Effector CD4-positive, alpha-beta T cell (primary cell): ENCODE measurements around the gene MFRP.

Source experiments
- DNase-seq: peaks from one replicate; pipeline ENCODE4 v3.0.0-alpha.2; 2020

The MFRP gene

DNA sequence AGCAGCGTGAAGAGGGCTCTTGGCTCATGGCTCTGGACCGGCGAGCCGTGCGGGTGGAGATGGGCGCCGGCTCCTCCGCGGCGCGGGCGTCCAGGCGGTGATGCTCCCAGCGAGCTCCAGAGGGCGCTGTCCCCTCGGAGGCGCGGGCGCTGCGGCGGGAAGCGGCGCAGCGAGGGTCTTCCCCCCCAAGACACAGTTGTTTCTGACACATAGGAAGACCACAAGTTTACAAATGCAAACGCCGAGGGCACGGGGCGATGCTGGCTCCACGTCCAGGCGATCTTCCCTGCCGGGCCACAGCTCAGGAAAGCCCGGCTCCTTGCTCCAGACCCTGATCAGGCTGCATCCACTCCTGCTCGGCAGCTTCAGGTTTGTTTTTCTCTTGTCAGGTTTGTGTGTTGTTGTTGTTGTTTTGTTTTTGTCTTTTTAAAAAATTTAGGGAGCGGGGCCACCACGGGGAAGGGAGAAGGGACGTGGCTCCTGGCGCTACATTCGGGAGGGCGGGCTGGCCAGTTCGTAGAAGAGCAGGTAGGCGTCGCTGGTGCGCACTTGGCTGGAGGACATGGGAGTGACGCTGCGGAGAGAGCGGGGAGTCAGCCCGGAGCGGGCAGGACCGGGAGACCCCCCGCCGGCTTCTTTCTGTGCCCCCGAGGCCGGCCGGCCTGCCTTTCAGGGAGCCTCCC lies 10.0 kb upstream of the MFRP start:
- DNase-seq: peak; percentile 61

DNA sequence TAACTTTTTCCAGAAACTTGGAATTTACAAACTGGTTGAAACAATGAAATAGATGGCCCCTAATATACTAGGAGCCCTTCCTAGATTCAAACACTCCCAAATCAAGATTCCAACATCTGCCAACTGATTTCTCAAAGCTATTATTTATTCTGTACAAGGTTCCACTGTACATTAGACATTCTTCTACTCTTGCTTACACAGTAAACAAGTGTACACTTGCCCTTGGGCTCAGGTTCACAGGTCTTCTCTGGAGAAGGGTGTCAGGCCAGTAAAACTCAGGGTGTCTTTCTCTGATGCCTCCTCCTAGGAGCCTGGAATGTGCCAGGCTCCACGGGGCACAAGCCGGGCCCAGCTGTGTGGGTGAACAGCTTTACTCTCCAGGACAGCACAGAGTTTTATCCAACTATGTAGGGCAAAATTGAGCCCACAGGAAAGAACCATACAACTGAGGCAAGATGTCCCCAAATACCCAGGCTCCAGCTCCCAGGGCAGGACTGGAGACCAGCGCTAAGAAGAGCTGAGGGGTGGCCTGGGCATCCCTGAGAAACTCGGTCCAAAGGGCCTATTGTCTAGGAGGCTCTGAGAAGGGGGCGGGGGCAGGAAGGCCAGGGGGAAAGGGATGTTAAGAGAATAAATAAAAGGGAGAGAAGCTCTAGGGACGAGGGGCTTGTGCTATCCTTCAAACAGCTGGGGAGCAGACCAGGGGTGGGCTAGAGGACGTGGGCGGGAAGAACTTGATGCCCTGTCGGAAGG lies 8.8 kb upstream of the MFRP start:
- DNase-seq: no peak

DNA sequence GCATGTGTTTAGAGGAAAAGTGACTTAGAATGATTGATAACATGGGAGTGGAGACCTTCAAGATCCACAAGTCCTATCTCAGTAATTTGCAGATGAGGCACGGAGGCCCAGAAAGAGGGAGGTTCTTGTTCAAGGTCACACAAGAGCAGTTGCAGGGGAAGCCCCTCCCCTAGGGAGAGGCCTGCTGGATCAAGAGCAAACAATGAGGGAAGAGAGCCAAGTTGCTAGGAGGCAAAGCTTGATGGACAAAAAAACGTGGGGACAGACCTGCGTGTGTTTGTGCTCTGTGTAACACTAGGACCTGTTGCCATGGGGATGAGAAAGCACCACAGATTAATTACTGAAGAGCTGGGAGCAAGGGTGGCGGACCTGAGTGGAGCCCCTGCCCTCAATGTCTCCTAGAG lies 6.4 kb upstream of the MFRP start:
- DNase-seq: no peak

DNA sequence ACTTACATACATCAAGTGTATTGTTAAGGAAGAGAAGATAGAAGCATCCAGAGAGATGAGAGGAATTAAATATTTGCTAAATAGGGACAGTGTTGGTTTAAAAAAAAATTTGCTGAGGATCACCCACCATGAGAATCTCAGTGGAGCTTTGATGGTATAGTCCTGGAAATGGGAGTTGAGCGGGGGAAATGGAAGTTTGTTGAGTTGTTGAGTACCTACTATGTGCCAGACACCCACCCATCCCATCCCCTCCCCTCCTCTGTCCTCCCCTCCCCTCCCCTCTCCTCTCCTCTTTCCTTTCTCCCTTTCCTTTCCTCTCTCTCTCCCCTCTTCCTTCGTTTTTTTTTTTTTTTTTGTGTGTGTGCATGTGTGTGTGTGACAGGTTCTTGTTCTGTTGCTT lies 4.7 kb upstream of the MFRP start:
- DNase-seq: no peak

DNA sequence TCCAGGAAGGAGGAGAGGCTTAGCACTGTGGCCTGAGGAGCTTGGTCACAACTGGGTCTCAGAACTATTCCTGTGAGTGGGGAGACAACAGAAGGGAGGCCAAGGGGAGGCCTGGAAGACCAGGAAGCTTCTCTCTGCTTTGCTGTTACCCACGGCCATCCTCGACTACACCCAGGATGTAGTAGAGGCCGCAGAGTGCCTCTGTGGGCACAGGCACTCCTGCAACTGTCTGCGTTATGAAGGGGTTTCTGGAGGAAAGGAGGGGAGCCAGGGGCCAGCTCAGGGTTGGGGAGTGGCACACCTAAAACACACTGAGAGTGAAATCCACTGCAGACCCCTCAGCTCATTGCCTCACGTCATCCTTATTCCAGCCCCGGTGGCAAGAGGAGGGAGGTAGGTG lies 3.8 kb upstream of the MFRP start:
- no peak for DNase-seq

DNA sequence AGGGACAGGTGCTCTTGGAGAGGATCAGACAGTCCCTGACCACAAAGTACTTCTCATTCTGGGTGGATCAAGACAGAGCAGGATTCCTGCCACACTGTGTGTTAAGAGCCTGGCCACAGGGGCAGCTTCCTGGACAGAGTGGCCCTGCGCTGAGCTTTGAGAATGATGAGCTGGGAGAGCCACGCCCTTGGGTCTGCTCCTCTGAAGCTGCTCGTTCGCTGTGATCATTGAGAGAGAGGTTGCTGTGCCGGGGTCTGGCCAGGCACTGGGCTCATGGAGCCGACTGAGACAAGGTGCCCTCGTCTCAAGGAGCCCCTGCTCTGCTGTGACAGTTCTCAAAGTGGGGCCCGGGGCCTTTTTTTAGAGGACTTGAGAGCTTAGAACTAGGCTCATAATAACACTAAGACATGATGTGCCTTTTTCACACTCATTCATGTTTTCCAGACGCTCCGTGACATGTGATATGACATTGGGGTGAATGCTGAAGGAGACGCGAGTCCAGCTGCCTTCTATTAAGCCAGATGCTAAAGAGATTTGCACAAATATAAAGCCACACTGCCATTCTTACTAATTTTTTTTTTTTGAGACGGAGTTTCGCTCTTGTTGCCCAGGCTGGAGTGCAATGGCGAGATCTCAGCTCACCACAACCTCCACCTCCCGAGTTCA lies 1.6 kb upstream of the MFRP start:
- no peak for DNase-seq

DNA sequence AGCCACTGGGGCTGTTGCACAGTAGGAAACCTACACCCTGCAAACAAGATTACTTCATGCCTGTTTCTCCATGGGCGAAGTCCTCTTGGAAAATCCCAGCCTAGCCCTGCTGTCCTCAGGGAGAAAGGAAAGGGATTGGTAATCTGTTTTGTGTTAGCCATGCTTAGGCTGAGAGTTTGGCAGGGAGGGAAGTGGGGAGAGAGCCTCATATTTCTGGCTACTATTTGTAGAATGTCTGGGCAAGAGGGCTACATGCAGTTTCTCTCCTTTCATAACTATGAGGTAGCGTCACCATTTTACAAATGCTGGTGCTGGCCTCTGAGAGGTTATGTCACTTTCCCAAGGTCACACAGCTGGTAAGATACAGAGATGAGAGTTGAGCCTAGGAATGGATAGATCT lies 737 bp upstream of the MFRP start:
- no peak for DNase-seq

DNA sequence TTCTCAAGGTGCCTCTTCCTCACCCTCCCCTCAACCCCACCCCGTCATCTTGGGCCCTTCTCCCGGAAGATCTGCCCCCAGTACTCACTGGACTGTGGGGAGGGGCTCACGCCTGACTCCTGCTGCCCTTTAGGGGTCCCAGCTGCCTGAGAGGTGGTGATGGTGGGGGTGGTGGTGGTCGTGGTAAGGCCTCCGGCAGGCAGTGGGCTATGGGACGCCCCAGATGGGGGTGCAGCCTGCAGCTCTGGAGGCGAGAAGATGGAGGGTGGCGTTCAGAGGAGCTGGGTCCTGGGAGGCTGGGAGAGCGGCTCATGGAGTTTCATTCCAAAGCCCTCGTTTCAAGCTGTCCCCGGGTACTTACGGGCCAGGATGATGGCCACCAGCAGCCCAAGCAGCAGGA lies 820 bp downstream of the MFRP start:
- no peak for DNase-seq

DNA sequence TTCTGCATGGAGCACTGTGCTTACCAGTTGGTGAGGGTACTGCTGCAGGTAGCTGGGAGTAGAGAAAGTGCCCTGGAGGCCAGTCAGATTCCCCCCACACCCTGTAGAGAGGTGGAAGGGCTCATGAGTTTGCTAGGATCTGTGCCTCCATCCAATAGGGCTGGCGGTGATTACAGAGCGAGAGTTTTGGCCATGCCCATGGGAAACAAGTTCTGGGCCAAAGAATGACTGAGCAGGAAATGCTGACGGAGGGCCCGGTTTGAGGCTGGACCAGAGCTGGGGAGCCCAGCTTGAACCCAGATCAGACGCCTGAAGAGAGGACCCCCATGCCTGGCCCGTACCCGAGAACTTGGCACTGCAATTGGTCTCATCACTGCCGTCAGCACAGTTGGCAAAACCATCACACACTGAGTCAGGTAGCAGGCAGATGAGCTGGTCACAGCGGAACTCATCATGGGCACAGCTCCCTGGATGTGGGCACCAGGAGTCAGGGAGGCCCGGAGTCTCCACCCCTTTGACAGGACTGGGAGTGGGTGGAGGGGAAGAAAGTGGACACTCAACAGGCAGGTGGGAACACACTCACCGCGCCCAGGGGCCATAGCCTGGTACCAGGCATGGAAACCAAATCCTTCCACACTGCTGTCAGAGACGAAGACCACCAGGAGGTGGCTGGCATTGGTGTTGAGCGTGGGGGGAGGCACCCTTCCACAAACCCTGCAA lies 2.1 kb downstream of the MFRP start:
- DNase-seq: no peak

DNA sequence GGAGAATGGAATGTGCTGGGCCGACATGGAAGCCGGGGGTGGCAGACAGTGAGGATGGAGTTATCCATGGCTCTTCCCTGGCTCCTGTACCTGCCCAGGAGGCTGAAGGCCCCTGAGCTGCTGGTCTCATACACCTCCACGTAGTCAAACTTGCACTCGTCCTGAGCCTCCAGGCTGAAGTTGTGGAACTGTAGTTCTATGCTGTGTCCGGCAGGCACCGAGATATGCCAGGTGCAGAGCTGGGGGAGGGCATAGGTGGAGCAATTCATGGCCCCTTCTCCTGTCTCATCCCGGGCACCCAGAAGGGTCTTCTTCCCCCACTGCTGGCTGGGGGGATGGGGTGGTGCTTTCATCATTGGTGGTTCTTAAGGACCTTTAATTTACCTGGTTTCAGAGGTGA lies 2.8 kb downstream of the MFRP start:
- no peak for DNase-seq

DNA sequence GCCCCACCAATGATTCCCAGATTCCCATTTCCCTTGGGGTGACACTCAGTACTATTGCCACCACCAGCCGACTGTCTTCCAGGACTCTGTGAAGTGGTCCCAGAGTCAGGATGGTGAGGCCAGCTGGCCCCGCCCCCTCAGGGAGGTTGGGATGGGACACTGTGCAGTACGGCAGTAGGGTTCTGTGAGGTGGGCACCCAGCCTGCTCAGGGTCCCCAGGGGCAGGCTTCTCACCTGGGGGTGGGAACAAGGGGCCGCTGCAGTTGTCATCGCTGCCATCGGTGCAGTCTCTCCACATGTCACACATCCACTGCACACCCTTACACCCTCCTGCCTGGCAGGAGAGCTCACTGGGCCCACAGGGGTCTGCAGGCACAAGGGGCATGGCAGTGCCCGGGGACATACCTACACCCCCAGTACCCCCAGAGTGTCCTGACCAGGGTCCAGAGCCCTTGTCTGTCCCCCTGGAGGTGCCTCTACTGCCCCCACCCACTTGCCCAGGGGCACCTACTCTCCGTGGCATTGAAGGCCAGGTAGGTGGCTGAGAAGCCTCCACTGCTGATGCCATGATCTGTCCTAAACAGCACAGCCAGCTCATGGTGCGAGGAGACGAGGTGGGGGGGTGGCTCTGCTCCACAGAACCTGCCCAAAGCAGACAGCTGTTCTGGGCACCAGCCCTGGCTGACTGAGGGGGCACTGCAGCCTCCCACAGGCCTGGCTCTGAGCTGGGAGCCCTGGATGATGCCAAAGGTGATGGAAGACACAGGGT lies 4.0 kb downstream of the MFRP start:
- no peak for DNase-seq

DNA sequence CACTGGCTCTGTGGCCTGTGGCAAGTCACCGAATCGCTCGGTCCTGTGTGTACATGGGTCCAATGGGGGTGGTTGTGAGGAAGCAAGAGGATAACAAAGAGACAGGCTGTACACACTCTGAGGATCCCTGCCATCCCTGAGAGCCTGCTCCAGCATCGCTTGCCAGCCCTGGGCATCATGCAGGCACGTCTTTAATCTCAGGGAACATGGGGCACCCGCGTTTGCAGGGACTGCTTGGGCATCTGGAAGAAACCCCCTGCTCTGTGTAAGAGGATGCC lies 4.5 kb downstream of the MFRP start:
- no peak for DNase-seq

DNA sequence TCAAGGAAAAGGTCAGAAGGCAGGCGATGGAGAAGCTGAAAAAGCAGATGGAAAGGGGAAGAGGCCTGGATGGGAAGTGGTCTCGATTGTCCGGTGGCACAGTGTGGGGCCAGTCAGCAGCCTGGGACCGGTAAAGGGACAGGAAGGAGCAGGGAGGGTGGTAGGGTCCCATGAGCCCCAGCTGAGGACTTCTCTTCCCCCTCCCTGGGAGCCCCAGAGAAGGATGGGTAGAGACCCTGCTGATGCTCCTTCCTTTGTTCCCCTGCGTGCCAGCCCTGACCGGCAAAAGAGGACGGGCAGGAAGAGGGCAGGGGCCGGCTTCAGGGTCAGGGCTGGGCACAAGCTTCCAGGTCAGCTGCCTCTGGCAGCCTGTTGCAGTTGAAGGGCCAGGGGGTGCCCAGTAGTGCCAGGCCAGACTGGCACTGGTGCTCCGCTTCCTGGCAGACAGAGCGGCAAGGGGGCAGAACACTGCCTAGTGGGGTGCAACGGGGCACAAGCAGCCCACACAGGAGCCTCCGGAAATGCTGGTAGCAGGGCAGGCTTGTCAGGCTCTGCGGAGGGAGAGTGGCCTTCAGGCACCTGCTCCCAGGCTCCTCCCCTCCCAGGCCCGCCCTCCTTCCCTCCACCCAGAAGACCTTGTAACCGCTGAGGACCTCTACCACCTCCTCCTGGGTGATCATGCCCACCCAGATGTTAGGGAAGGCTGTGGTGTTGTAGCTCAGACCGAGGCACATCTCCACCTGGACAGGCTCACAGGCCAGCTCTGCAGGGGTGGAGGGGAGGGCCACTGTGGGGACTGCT lies 5.1 kb downstream of the MFRP start:
- no peak for DNase-seq

DNA sequence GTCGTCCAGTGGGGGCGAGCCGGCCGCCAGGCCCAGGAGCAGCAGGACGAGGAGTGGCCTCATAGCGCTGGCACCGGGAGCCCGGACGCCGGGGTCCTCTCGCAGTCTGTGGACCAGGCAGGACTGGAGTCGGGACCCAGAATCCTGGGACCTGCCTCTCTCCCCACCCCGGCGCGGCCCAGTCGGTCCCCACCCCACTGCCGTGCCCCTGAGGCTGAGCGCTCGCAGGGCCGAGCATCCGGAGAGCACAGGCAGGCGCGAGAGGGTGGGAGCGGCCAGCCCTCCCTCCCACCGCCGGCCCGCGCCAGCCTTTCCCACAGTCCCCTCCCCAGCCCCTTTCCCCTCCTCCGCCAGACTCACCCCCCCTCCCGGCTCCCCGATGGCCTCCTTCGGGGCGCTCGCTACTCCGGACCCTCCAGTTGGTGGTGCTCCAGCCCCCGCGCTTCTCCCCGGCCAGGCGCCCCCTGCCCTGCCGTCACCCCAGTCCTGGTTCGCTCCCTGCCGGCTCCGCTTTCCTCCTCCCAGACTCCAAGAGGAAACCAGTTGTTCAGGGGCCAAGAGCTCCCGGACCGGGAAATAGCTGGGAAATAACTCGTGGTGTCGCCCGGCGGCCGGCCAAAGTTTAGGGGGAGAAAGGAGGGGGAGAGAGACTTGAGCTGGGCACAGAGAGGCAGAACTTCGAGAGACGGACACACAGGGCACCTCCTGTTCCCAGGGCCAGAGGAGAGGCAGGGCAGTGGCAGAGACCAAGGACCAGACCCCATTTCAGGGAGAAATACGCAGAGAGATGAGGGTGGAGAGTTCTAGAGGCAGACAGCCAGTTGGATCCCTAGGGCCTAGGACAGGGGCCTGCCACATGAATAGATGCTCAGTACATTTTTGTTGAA lies 5.9 kb downstream of the MFRP start, which contains the start of gene C1QTNF5:
TSS of gene C1QTNF5 (minus strand) at position 549 of the 887 bp plus-strand sequence. CDS start at position 63, 486 bp downstream.
- no peak for DNase-seq

DNA sequence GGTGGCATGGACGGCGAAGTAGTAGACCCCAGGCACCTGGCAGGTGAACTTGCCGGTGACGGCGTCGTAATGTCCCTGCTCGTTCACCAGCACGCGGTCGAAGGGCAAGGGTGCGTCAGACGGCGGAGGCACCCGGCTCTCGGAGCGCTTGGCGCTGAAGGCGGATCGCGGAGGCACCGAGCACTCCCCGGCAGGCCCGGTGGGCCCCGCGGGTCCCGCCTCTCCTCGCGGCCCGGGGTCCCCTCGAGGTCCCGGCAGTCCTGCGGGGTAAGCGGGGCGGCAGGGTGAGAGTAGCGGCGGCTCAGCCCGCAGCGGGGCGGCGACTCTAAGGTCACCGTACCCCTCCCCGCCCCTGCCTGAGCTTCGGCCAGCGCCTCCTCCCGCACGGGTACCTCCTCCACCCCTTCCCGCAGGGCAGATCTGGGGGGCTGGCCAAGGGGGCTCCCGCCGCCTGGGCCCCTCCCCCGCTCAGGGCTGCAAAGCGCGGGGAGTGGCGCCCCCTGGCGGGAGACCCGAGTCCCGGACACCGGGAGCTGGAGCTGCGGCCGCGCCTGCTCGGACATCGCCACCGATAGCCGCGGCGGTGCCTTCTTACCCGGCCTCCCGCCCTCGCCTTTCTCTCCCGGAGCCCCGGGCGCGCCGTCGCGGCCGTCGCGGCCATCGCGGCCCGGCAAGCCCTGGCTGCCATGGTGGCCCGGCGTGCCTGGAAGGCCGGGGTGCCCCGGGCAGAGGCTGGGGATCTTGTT lies 6.7 kb downstream of the MFRP start:
- DNase-seq: no peak

DNA sequence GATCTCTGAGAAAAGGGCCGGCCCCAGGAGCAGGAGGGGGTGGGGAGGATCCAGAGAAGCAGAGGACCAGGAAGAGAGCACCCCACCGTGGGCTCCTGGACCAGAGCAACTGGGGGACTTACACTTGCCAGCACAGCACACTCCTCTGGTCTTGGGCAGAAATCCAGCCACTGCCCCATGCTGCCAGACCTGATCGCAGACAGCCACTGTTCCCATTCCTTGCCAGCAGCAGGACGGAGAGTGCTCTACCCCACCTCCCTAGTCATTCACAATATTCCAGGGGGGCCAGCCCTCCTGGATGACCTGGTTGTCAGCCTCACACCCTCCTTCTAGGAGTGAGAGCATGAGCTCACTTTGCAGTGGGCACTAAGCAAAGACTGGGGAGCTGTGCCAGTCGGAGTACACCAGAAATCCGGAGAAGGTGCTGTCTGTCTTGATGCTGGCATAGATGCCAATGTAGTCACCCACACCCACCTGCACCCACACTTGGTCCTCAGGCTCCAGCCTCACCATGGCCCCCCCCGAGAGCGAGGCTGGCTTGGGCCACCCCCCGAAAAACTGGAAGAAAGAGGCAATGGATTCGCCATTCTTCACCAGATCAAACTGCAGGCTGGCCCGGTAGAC lies 7.4 kb downstream of the MFRP start:
- DNase-seq: no peak

DNA sequence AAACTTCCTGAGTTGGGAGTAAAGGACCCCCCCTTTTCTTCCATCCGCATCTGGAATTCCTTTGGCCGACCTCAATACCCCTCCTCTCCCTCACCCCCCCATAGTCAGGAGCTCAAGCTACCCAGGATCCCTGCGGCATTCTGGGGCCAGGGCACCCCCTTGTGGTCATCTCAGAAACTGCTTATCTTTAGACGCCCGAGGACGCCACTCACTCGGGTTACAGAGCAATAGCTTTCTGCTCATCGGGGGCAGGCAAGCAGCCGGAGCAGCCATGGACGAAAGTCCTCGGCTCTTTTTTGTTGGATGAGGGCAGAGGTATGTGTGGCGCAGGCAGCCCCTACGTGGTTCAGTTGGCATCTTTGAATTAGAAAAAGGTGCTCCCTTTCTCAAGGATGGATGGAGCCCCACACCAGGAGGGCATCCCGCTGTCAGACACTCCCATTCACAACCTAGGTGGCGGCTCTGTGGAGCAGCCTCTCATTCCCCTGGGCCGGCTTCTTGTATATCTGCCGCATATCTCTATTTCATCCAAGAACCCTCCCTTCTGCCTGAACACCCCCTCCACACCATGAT lies 8.1 kb downstream of the MFRP start:
- DNase-seq: peak; percentile 58

DNA sequence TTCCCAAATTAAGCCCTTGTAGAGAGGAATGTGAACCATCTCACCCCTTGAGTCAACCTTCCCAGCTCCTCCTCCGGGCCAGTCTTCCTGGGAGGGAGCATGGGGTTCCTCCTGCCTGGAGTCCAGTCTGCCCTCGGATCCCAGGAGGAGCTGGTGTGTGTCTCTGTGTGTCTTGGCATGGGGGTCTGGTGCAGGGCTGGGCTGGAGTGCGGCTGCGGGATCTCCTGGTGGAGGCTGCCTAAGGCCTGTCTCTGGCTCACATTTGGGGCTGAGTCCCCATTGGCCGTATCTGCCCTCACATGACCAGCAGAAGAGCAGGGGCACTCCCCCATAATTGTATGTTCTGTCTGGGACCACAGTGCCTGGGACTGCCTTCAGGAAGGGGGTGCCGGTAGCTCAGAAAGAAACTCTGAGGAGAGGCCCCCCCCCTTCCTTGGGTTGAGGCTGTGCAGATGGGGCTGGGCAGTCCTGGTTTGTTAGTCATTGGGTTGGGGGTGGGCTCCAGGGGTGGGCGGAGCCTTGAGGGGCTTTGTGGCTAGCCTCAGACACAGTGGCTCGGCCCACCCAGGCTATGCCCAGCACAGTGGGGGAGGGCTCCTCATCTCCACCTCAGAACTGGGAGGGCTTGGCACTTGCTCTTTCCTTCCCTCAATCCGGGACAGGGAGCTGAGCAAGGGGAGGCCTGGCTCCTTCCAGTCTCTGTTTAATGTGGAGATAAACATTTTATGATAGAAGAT lies 8.8 kb downstream of the MFRP start:
- no peak for DNase-seq
